ENCODE results near the gene MBD6. TPM values are rescaled to one million over a fixed set of nuclear protein-coding genes. Genes with fewer than 3 reads are reported as not detected.
A peak's percentile ranks its signal among the peaks of the same experiment; 100 is the strongest.

Gene MBD6
- total RNA-seq, 1 donor from 2014 or later = 58.5 TPM

DNA sequence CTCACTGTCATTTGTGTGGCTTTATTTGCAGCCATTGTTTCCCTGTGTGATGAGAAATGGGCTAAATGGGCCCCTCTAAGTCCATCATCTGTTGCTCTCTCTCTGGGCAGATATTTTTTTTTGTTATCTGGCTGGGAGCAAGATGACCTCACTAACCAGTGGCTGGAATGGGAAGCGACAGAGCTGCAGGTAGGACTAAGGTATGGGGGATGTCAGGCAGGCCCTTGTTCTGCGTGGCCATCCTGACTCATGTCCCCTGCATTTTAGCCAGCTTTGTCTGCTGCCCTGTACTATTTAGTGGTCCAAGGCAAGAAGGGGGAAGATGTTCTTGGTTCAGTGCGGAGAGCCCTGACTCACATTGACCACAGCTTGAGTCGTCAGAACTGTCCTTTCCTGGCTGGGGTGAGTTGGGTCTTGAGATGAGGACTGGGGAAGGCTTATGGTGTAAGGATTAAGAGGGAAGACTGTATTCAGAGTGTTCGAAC is 33.4 kb upstream of the MBD6 start:
- Histone ChIP-seq H3K9me3 (ENCODE audit: insufficient read depth, low read depth, low read length) (no peaks in the 10 kb centered on the region), H3K4me1 (ENCODE audit: insufficient read depth, low read length) (peaks cover 12% of the 10 kb centered on the region), H4K20me1 (ENCODE audit: insufficient read depth, low read length) (peaks cover 36% of the 10 kb centered on the region), H3K4me2 (ENCODE audit: low read length) (peak overlapping the region; percentile 98), H2AFZ (ENCODE audit: low read depth, low read length) (no peak overlapping the region), H3K9ac (ENCODE audit: low read length) (peak overlapping the region; percentile 97), H3K4me3 (ENCODE audit: insufficient read depth, low read depth, low read length) (peak overlapping the region; percentile 87), H3K79me2 (ENCODE audit: insufficient read depth, low read length) (peaks cover 38% of the 10 kb centered on the region), H3K27me3 (ENCODE audit: insufficient read depth, low read length) (no peaks in the 10 kb centered on the region), H3K36me3 (ENCODE audit: insufficient read depth, low read length) (peaks cover 28% of the 10 kb centered on the region), H3K27ac (ENCODE audit: low read depth, low read length) (no peak overlapping the region)
- Mint-ChIP-seq H3K27ac (ENCODE audit: unreplicated experiment) (peak overlapping the region; percentile 92), H3K4me1 (ENCODE audit: low read depth, unreplicated experiment) (peaks cover 14% of the 10 kb centered on the region), H3K9me3 (ENCODE audit: unreplicated experiment) (no peaks in the 10 kb centered on the region), H3K4me3 (ENCODE audit: unreplicated experiment) (peak overlapping the region; percentile 93), H3K27me3 (ENCODE audit: low read depth, unreplicated experiment) (no peaks in the 10 kb centered on the region), H3K36me3 (ENCODE audit: low read depth, unreplicated experiment) (peaks cover 22% of the 10 kb centered on the region)
- DNase-seq (ENCODE audit: low read depth) (peak; percentile 15), FAIRE-seq (no peak)
- TF ChIP-seq EZH2 (IDR thresholded peaks at IDR 0.05; ENCODE audit: insufficient read depth, low read length) = no peak
- TF ChIP-seq, protein P1, sequence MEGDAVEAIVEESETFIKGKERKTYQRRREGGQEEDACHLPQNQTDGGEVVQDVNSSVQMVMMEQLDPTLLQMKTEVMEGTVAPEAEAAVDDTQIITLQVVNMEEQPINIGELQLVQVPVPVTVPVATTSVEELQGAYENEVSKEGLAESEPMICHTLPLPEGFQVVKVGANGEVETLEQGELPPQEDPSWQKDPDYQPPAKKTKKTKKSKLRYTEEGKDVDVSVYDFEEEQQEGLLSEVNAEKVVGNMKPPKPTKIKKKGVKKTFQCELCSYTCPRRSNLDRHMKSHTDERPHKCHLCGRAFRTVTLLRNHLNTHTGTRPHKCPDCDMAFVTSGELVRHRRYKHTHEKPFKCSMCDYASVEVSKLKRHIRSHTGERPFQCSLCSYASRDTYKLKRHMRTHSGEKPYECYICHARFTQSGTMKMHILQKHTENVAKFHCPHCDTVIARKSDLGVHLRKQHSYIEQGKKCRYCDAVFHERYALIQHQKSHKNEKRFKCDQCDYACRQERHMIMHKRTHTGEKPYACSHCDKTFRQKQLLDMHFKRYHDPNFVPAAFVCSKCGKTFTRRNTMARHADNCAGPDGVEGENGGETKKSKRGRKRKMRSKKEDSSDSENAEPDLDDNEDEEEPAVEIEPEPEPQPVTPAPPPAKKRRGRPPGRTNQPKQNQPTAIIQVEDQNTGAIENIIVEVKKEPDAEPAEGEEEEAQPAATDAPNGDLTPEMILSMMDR (IDR thresholded peaks at IDR 0.05; ENCODE audit: insufficient read depth, low read depth, low read length) = no peak

DNA sequence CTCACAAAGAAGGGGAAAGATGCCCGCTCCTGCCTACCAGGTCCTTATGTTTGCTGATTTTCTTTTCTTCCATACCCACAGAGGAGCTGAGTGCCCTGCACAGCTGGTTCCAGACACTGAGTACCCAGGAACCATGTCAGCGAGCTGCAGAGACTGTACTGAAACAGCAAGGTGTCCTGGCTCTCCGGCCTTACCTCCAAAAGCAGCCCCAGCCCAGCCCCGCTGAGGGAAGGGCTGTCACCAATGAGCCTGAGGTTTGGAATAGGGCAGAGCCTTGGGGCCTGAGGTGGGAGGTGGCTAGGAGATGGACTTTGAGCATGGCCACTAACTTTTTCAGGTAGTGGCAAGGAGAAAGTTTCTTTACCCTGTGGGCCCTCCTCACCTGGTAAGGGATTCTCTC is 32.5 kb upstream of the MBD6 start:
- peaks cover 28% of the 10 kb centered on the region for H3K36me3 ChIP-seq (ENCODE audit: insufficient read depth, low read length)
- Mint-ChIP-seq H3K27me3 (ENCODE audit: low read depth, unreplicated experiment) (no peaks in the 10 kb centered on the region), H3K36me3 (ENCODE audit: low read depth, unreplicated experiment) (peaks cover 22% of the 10 kb centered on the region), H3K4me3 (ENCODE audit: unreplicated experiment) (peak overlapping the region; percentile 93), H3K9me3 (ENCODE audit: unreplicated experiment) (no peaks in the 10 kb centered on the region), H3K4me1 (ENCODE audit: low read depth, unreplicated experiment) (peaks cover 14% of the 10 kb centered on the region), H3K27ac (ENCODE audit: unreplicated experiment) (no peak overlapping the region)
- H2AFZ ChIP-seq (ENCODE audit: low read depth, low read length) = no peak overlapping the region
- peaks cover 38% of the 10 kb centered on the region for H3K79me2 ChIP-seq (ENCODE audit: insufficient read depth, low read length)
- no peak overlapping the region for H3K4me2 ChIP-seq (ENCODE audit: low read length)
- peaks cover 12% of the 10 kb centered on the region for H3K4me1 ChIP-seq (ENCODE audit: insufficient read depth, low read length)
- no peaks in the 10 kb centered on the region for H3K9me3 ChIP-seq (ENCODE audit: insufficient read depth, low read depth, low read length)
- H4K20me1 ChIP-seq (ENCODE audit: insufficient read depth, low read length) = peaks cover 36% of the 10 kb centered on the region
- FAIRE-seq (no peak), DNase-seq (ENCODE audit: low read depth) (no peak)
- no peak overlapping the region for H3K4me3 ChIP-seq (ENCODE audit: insufficient read depth, low read depth, low read length)
- no peaks in the 10 kb centered on the region for H3K27me3 ChIP-seq (ENCODE audit: insufficient read depth, low read length)
- no peak overlapping the region for H3K27ac ChIP-seq (ENCODE audit: low read depth, low read length)
- H3K9ac ChIP-seq (ENCODE audit: low read length) = no peak overlapping the region
- TF ChIP-seq EZH2 (IDR thresholded peaks at IDR 0.05; ENCODE audit: insufficient read depth, low read length) = no peak
- TF ChIP-seq, protein P1 (IDR thresholded peaks at IDR 0.05; ENCODE audit: insufficient read depth, low read depth, low read length) = no peak
